IPS-18a (cell line): ENCODE results near the gene FAM81B.

ENCODE experiments used
- H3K27ac ChIP-seq: one replicate; pipeline ENCODE4 v1.5.1; 2013; ENCODE audit warnings: low read length
- H3K27me3 ChIP-seq: one replicate; pipeline ENCODE4 v1.6.1; 2013; ENCODE audit warnings: mild to moderate bottlenecking, low read length; ENCODE audit not compliant: control insufficient read depth, insufficient read depth
- H3K36me3 ChIP-seq: one replicate; pipeline ENCODE4 v1.6.1; 2013; ENCODE audit warnings: low read depth, low read length; ENCODE audit not compliant: control insufficient read depth
- H3K4me1 ChIP-seq: one replicate; pipeline ENCODE4 v1.6.1; 2013; ENCODE audit warnings: low read depth, low read length; ENCODE audit not compliant: control insufficient read depth
- H3K4me3 ChIP-seq: one replicate; pipeline ENCODE4 v1.5.1; 2013; ENCODE audit warnings: low read length
- H3K9ac ChIP-seq: one replicate; pipeline ENCODE4 v1.6.1; 2013; ENCODE audit warnings: mild to moderate bottlenecking, low read length, moderate library complexity
- H3K9me3 ChIP-seq: one replicate; pipeline ENCODE4 v1.6.1; 2013; ENCODE audit warnings: low read depth, low read length; ENCODE audit not compliant: control insufficient read depth

Gene FAM81B

DNA sequence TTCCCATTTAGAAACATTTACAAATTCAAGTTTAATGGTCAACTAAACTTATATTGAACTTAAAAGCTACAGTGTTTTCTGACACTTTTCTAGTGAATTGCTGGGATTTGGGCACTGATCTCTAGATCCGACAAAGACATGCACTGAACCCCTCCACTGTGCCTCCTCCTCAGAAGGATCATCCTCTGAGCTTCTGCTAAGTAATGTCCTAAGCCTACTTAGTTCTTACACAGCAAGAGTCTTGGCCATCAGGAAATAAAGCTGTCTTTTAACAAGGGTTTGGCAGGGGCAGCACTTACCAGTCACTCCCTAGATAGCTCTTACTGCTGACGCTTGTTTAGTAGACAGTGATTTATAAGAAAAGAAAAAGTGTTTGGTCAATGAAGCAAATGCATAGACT, 50.5 kb downstream of the FAM81B start:
- no peak overlapping the region for H3K27ac ChIP-seq
- no peaks in the 10 kb centered on the region for H3K36me3 ChIP-seq
- peaks cover 24% of the 10 kb centered on the region for H3K4me1 ChIP-seq
- H3K9ac ChIP-seq = no peak overlapping the region
- H3K27me3 ChIP-seq = no peaks in the 10 kb centered on the region
- no peak overlapping the region for H3K4me3 ChIP-seq
- H3K9me3 ChIP-seq = no peaks in the 10 kb centered on the region

GRCh38 chr5:95445442-95445841, 54.3 kb downstream of the FAM81B start:
- no peaks in the 10 kb centered on the region for H3K9me3 ChIP-seq
- H3K36me3 ChIP-seq = no peaks in the 10 kb centered on the region
- H3K27me3 ChIP-seq = no peaks in the 10 kb centered on the region
- H3K27ac ChIP-seq = no peak overlapping the region
- H3K4me3 ChIP-seq = no peak overlapping the region
- H3K4me1 ChIP-seq = peaks cover 19% of the 10 kb centered on the region
- H3K9ac ChIP-seq = no peak overlapping the region

DNA sequence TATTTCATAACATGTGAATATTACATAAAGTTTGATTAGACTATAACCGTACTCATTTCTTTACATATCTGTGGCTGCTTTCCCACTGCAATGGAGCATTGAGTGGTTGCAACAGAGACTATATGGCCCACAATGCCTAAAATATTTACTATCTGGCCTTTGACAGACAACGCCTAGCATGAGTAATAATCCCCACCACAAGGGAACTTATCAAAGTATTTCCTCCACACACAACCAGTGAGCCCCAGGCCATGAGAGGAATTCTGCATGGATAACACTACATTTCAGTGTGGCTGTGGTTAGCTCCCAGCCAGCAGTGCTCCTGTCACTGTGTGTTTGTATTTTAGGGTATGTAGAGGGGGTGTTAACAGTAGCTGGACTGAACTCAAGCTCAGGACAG, 54.8 kb downstream of the FAM81B start:
- no peak overlapping the region for H3K4me3 ChIP-seq
- H3K9me3 ChIP-seq = no peaks in the 10 kb centered on the region
- H3K4me1 ChIP-seq = peaks cover 13% of the 10 kb centered on the region
- H3K9ac ChIP-seq = no peak overlapping the region
- no peaks in the 10 kb centered on the region for H3K27me3 ChIP-seq
- H3K27ac ChIP-seq = no peak overlapping the region
- H3K36me3 ChIP-seq = no peaks in the 10 kb centered on the region

GRCh38 chr5:95446560-95447221, 55.5 kb downstream of the FAM81B start:
- H3K27me3 ChIP-seq = no peaks in the 10 kb centered on the region

DNA sequence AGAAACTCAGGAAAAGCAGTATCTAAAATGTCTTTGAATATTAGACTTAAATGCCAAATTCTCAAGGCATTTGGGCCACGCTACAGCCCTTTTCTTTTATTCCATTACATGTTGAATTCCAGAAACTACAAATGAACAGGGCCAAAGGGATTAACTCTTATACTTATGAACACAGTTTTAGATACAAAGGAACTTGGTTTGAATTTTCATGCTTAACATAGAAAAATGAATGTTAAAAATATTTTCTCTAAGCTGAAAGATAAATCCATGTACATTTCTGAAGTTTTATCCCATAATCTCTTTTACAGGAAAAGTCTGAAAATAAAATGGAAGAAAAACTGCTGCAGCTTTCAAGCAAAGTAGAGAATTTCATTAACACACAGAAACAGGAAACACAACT, 56.8 kb downstream of the FAM81B start:
- Histone ChIP-seq H3K9ac (no peak overlapping the region), H3K27ac (no peak overlapping the region), H3K4me1 (peaks cover 6% of the 10 kb centered on the region), H3K9me3 (no peaks in the 10 kb centered on the region), H3K36me3 (no peaks in the 10 kb centered on the region), H3K27me3 (no peaks in the 10 kb centered on the region), H3K4me3 (no peak overlapping the region)

More at GRCh38 chr5:95446560-95447221, 55.5 kb downstream of the FAM81B start:
- Histone ChIP-seq H3K36me3 (no peaks in the 10 kb centered on the region), H3K4me3 (no peak overlapping the region), H3K9ac (no peak overlapping the region), H3K4me1 (peaks cover 10% of the 10 kb centered on the region), H3K27ac (no peak overlapping the region), H3K9me3 (no peaks in the 10 kb centered on the region)

- H3K4me3 ChIP-seq = no peak overlapping the region
- no peaks in the 10 kb centered on the region for H3K9me3 ChIP-seq
- no peak overlapping the region for H3K27ac ChIP-seq
- no peak overlapping the region for H3K9ac ChIP-seq
- H3K4me1 ChIP-seq = peaks cover 6% of the 10 kb centered on the region
- no peaks in the 10 kb centered on the region for H3K36me3 ChIP-seq
- H3K27me3 ChIP-seq = no peaks in the 10 kb centered on the region
Observed at GRCh38 chr5:95448789-95449188, 57.6 kb downstream of the FAM81B start.

DNA sequence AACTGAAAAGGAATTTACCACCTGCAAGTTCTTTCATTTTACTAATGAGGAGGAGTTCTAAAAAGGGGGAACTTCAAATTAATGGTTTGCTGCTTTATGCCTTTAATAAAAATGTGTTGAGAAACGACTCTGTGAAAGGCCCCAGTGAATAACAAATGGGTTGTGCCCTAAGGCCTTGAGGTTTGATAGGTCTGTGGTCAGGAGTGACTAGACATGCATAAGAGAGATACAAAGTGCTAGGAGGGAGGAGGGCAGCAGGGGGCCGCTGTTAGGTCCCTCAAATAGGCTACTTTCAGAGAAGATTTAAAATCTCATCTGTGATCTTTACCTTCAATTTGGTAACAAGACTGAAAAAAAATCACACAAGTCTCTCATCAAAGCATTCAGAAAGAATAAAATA, 58.3 kb downstream of the FAM81B start:
- Histone ChIP-seq H3K9ac (no peak overlapping the region), H3K9me3 (no peaks in the 10 kb centered on the region), H3K4me1 (peaks cover 6% of the 10 kb centered on the region)

DNA sequence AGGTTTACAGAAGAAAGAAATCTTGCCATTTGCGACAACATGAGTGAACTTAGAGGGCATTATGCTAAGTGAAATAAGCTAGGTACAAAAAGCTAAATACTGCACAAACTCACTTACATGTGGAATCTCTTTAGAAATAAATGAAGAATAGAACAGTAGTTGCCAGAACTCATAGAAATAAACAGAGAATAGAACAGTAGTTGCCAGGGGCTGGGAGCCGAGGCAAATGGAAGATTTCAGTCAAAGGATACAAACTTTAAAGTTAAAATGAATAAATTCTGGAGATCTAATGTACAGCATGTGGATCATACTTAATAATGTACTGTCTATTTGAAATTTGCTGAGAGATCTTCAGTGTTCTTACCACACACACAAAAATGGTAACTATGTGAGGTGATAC, 63.4 kb downstream of the FAM81B start:
- Histone ChIP-seq H3K36me3 (no peaks in the 10 kb centered on the region), H3K4me3 (no peak overlapping the region), H3K9me3 (no peaks in the 10 kb centered on the region), H3K4me1 (no peaks in the 10 kb centered on the region), H3K27me3 (no peaks in the 10 kb centered on the region), H3K27ac (no peak overlapping the region), H3K9ac (no peak overlapping the region)

More for the DNA sequence above, 58.3 kb downstream of the FAM81B start:
- no peaks in the 10 kb centered on the region for H3K27me3 ChIP-seq
- no peaks in the 10 kb centered on the region for H3K36me3 ChIP-seq
- no peak overlapping the region for H3K4me3 ChIP-seq
- H3K27ac ChIP-seq = no peak overlapping the region

GRCh38 chr5:95460665-95461064, 69.5 kb downstream of the FAM81B start:
- Histone ChIP-seq H3K9me3 (no peaks in the 10 kb centered on the region), H3K27me3 (no peaks in the 10 kb centered on the region), H3K4me1 (no peaks in the 10 kb centered on the region), H3K9ac (no peak overlapping the region), H3K36me3 (peaks cover 13% of the 10 kb centered on the region), H3K27ac (no peak overlapping the region), H3K4me3 (no peak overlapping the region)

DNA sequence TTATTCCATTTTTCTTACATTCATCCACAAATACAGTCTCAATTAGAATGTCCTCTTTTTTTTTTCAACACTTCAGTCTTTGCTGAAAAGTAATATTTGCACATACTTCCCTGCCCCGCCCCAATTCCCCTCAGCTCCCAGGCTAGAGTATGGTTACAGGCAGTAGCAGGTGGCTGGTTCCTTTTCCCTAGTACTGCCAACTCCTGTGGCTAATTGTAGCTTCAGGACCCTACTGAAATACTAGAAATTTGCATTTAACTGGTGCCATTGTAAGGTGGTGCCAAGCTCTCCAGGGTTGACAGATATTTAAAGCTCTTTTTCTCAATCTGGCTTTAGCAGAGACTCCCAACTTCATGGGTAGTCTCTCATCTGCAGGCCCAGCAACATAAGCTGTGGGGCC, 80.3 kb downstream of the FAM81B start:
- Histone ChIP-seq H3K36me3 (peaks cover 25% of the 10 kb centered on the region), H3K9ac (no peak overlapping the region), H3K4me1 (no peaks in the 10 kb centered on the region), H3K27ac (no peak overlapping the region), H3K9me3 (no peaks in the 10 kb centered on the region), H3K27me3 (no peaks in the 10 kb centered on the region), H3K4me3 (no peak overlapping the region)

GRCh38 chr5:95471942-95472341, 80.8 kb downstream of the FAM81B start:
- peaks cover 25% of the 10 kb centered on the region for H3K36me3 ChIP-seq
- no peaks in the 10 kb centered on the region for H3K27me3 ChIP-seq
- H3K9ac ChIP-seq = no peak overlapping the region
- no peaks in the 10 kb centered on the region for H3K4me1 ChIP-seq
- H3K9me3 ChIP-seq = no peaks in the 10 kb centered on the region
- no peak overlapping the region for H3K4me3 ChIP-seq
- no peak overlapping the region for H3K27ac ChIP-seq

DNA sequence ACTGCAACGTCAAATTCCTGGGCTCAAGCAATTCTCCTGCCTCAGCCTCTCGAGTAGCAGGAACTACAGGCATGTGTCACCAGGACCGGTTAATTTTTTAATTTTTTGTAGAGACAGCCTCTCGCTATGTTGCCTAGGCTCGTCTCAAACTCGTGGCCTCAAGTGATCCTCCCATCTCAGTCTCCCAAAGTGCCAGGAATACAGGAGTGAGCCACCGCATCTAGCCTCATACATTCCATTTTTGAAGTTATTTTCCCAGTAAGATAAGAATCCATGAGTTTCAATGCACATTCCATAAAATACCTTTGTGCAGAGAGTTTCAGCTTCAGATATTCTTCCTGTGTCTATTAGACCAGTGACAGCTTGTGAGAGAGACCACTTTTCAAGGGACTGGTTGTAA, 93.3 kb downstream of the FAM81B start:
- H3K9ac ChIP-seq = no peak overlapping the region
- H3K27ac ChIP-seq = no peak overlapping the region
- H3K36me3 ChIP-seq = peaks cover 54% of the 10 kb centered on the region
- H3K4me3 ChIP-seq = no peak overlapping the region
- no peaks in the 10 kb centered on the region for H3K27me3 ChIP-seq
- no peaks in the 10 kb centered on the region for H3K9me3 ChIP-seq
- no peaks in the 10 kb centered on the region for H3K4me1 ChIP-seq
